ENCODE data around the gene SLC35A4.

GRCh38 chr5:140555747-140556312, 8.8 kb upstream of the SLC35A4 start:
- TF ChIP-seq, protein P1, sequence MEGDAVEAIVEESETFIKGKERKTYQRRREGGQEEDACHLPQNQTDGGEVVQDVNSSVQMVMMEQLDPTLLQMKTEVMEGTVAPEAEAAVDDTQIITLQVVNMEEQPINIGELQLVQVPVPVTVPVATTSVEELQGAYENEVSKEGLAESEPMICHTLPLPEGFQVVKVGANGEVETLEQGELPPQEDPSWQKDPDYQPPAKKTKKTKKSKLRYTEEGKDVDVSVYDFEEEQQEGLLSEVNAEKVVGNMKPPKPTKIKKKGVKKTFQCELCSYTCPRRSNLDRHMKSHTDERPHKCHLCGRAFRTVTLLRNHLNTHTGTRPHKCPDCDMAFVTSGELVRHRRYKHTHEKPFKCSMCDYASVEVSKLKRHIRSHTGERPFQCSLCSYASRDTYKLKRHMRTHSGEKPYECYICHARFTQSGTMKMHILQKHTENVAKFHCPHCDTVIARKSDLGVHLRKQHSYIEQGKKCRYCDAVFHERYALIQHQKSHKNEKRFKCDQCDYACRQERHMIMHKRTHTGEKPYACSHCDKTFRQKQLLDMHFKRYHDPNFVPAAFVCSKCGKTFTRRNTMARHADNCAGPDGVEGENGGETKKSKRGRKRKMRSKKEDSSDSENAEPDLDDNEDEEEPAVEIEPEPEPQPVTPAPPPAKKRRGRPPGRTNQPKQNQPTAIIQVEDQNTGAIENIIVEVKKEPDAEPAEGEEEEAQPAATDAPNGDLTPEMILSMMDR (IDR thresholded peaks at IDR 0.05; ENCODE audit: insufficient read depth, low read length, poor library complexity, severe bottlenecking): no peak
- no peak for TF ChIP-seq EZH2phosphoT487 (conservative IDR thresholded peaks at IDR 0.05; ENCODE audit: low read length)
